GM12875 (cell line): ENCODE data around the gene KIF26B.

Experiments used
- H3K4me3 ChIP-seq: one replicate; pipeline ENCODE4 v1.5.1; 2011; ENCODE audit warnings: low read depth, low read length, control low read depth
- CTCF ChIP-seq: IDR thresholded peaks from 2 replicates; pipeline ENCODE4 v1.5.1; 2011; ENCODE audit warnings: low read depth, mild to moderate bottlenecking, control low read depth, inconsistent platforms, low read length, moderate library complexity, borderline replicate concordance; ENCODE audit not compliant: insufficient read depth

The KIF26B gene

GRCh38 chr1:245226203-245226499 lies 71.4 kb downstream of the KIF26B start:
- TF ChIP-seq CTCF: no peak
- H3K4me3 ChIP-seq: no peak overlapping the region

GRCh38 chr1:245229051-245229450 lies 74.3 kb downstream of the KIF26B start:
- TF ChIP-seq CTCF: no peak

GRCh38 chr1:245232931-245233330 lies 78.1 kb downstream of the KIF26B start:
- no peak for TF ChIP-seq CTCF
- no peak overlapping the region for H3K4me3 ChIP-seq

More at GRCh38 chr1:245229051-245229450, 74.3 kb downstream of the KIF26B start:
- H3K4me3 ChIP-seq: no peak overlapping the region

GRCh38 chr1:245234217-245235081 lies 79.7 kb downstream of the KIF26B start:
- no peak for TF ChIP-seq CTCF
- no peak overlapping the region for H3K4me3 ChIP-seq

GRCh38 chr1:245235156-245235555 lies 80.4 kb downstream of the KIF26B start:
- TF ChIP-seq CTCF: no peak
- H3K4me3 ChIP-seq: no peak overlapping the region

- H3K4me3 ChIP-seq: no peak overlapping the region
- TF ChIP-seq CTCF: no peak
Measured at GRCh38 chr1:245240648-245241165, 85.9 kb downstream of the KIF26B start.

GRCh38 chr1:245241526-245242130 lies 86.8 kb downstream of the KIF26B start:
- no peak for TF ChIP-seq CTCF
- no peak overlapping the region for H3K4me3 ChIP-seq
